ENCODE data around the gene EFNA1.

- TF ChIP-seq RAD21 (IDR thresholded peaks at IDR 0.05) = peak; percentile 68 to 83
- TF ChIP-seq CTCF (IDR thresholded peaks at IDR 0.05; ENCODE audit: low read depth, low read length, missing input control) = peak; percentile 91
- no peak for TF ChIP-seq RXRA (IDR thresholded peaks at IDR 0.05)
- no peak for TF ChIP-seq YY1 (IDR thresholded peaks at IDR 0.05)
These were observed 48.9 kb downstream of the EFNA1 start for GRCh38 chr1:155176544-155177071.

All from liver (tissue), 3 donors.